Endodermal cell (in vitro differentiated cells): ENCODE measurements around the gene LMO7. TPM values are rescaled to one million over a fixed set of nuclear protein-coding genes. Genes with fewer than 3 reads are reported as not detected.

Source experiments
- DNase-seq: peaks from one replicate; pipeline ENCODE4 v3.0.0-alpha.2; 2017
- H3K27ac ChIP-seq: 2 replicates; pipeline ENCODE4 v1.5.1; 2013; ENCODE audit warnings: mild to moderate bottlenecking, low read depth, low read length, moderate library complexity
- H3K27me3 ChIP-seq: 2 replicates; pipeline ENCODE4 v1.6.1; 2013; ENCODE audit warnings: mild to moderate bottlenecking, low read length, moderate library complexity; ENCODE audit not compliant: insufficient read depth, control insufficient read depth, poor library complexity, severe bottlenecking
- H3K36me3 ChIP-seq: 2 replicates; pipeline ENCODE4 v1.7.0; 2013; ENCODE audit warnings: mild to moderate bottlenecking, low read length, moderate library complexity; ENCODE audit not compliant: control insufficient read depth, insufficient read depth
- H3K4me1 ChIP-seq: one replicate; pipeline ENCODE4 v1.7.0; 2013; ENCODE audit warnings: low read length; ENCODE audit not compliant: control insufficient read depth, insufficient read depth
- H3K4me3 ChIP-seq: 2 replicates; pipeline ENCODE4 v1.5.1; 2013; ENCODE audit warnings: mild to moderate bottlenecking, low read length, moderate library complexity
- H3K9ac ChIP-seq: 2 replicates; pipeline ENCODE4 v1.6.1; 2013; ENCODE audit warnings: mild to moderate bottlenecking, low read length, moderate library complexity; ENCODE audit not compliant: poor library complexity, severe bottlenecking; ENCODE audit errors: extremely low read depth
- H3K9me3 ChIP-seq: 2 replicates; pipeline ENCODE4 v1.6.1; 2013; ENCODE audit warnings: mild to moderate bottlenecking, low read length, moderate library complexity; ENCODE audit not compliant: control insufficient read depth
- H3K27ac Mint-ChIP-seq: 2 replicates; pipeline ENCODE4 v1.8.0; 2020; ENCODE audit warnings: mixed read lengths
- H3K27me3 Mint-ChIP-seq: 2 replicates; pipeline ENCODE4 v1.8.0; 2021; ENCODE audit warnings: mild to moderate bottlenecking, mixed read lengths; ENCODE audit not compliant: insufficient read depth
- H3K36me3 Mint-ChIP-seq: 2 replicates; pipeline ENCODE4 v1.8.0; 2020; ENCODE audit warnings: low read depth, mixed read lengths
- H3K4me1 Mint-ChIP-seq: 2 replicates; pipeline ENCODE4 v1.8.0; 2020; ENCODE audit warnings: mixed read lengths
- H3K4me3 Mint-ChIP-seq: 2 replicates; pipeline ENCODE4 v1.8.0; 2020; ENCODE audit warnings: mild to moderate bottlenecking, moderate library complexity, mixed read lengths
- H3K9me3 Mint-ChIP-seq: 2 replicates; pipeline ENCODE4 v1.8.0; 2020; ENCODE audit warnings: mild to moderate bottlenecking, mixed read lengths
- CTCF ChIP-seq: fragments of 200-600 bp; sonication (generic); conservative IDR thresholded peaks from 2 replicates; pipeline ENCODE4 v1.5.0; 2021; ENCODE audit warnings: antibody characterized with exemption, mild to moderate bottlenecking
- WGBS, 2 experiments: methylation state at CpG; one replicate each; pipeline versions ENCODE4 v1.1.5 to v1.1.7; 2013; ENCODE audit warnings: missing lambda C conversion rate in 2 of 2, mixed read lengths in 1 of 2; ENCODE audit not compliant: insufficient coverage in 1 of 2, insufficient read length in 1 of 2; 5-methylcytosine and 5-hydroxymethylcytosine counted together
- total RNA-seq, 2 donors: library from RNA; stranded (reverse); fragmentation: NEBNext Ultra II Directional in 1 of 2; extraction: Animal tissue kit (Norgen Biotek cat#: 25700) in 1 of 2; gene quantifications; 2 replicates in 1 of 2; 3 replicates in 1 of 2; pipeline ENCODE4 v1.2.1, GENCODE V29; 2021

LMO7 gene
- total RNA-seq, 2 donors from 2014 or later, result 9.9 to 14.1 TPM

- Mint-ChIP-seq H3K27me3 (peaks cover 22% of the 10 kb centered on the region), H3K27ac (no peak overlapping the region), H3K36me3 (no peaks in the 10 kb centered on the region), H3K9me3 (no peaks in the 10 kb centered on the region), H3K4me1 (peaks cover 21% of the 10 kb centered on the region), H3K4me3 (no peak overlapping the region)
- DNase-seq, result no peak
- WGBS, 2 experiments, result 93 to 95% methylated on average over 4 to 6 of the region's 6 CpGs
- Histone ChIP-seq H3K4me3 (no peak overlapping the region), H3K27me3 (peaks cover 34% of the 10 kb centered on the region), H3K4me1 (no peaks in the 10 kb centered on the region), H3K27ac (no peak overlapping the region), H3K36me3 (no peaks in the 10 kb centered on the region), H3K9ac (no peak overlapping the region), H3K9me3 (no peaks in the 10 kb centered on the region)
- no peak for TF ChIP-seq CTCF
These were observed 4.9 kb downstream of the LMO7 start for GRCh38 chr13:75641026-75641425.

- Mint-ChIP-seq H3K4me3 (no peak overlapping the region), H3K27me3 (peaks cover 5% of the 10 kb centered on the region), H3K9me3 (no peaks in the 10 kb centered on the region), H3K27ac (no peak overlapping the region), H3K36me3 (no peaks in the 10 kb centered on the region), H3K4me1 (peaks cover 12% of the 10 kb centered on the region)
- Histone ChIP-seq H3K27ac (no peak overlapping the region), H3K4me1 (no peaks in the 10 kb centered on the region), H3K9me3 (no peaks in the 10 kb centered on the region), H3K27me3 (peaks cover 13% of the 10 kb centered on the region), H3K4me3 (no peak overlapping the region), H3K9ac (no peak overlapping the region), H3K36me3 (no peaks in the 10 kb centered on the region)
- 91% methylated on average over 1 of the region's 1 CpG; no CpG with 5 or more reads in 1 of the 2 experiments for WGBS, 2 experiments
- no peak for TF ChIP-seq CTCF
- no peak for DNase-seq
These were observed 7.1 kb downstream of the LMO7 start for GRCh38 chr13:75643182-75643581.

- peaks cover 12% of the 10 kb centered on the region for H3K4me1 Mint-ChIP-seq
- TF ChIP-seq CTCF, result no peak
- H3K4me3 Mint-ChIP-seq, result no peak overlapping the region
- H3K9me3 Mint-ChIP-seq, result no peaks in the 10 kb centered on the region
- no peak overlapping the region for H3K27ac ChIP-seq
- no peaks in the 10 kb centered on the region for H3K36me3 ChIP-seq
- DNase-seq, result no peak
- peaks cover 8% of the 10 kb centered on the region for H3K27me3 ChIP-seq
- no peak overlapping the region for H3K27ac Mint-ChIP-seq
- H3K9me3 ChIP-seq, result no peaks in the 10 kb centered on the region
- peaks cover 1% of the 10 kb centered on the region for H3K27me3 Mint-ChIP-seq
- no peak overlapping the region for H3K4me3 ChIP-seq
- H3K4me1 ChIP-seq, result no peaks in the 10 kb centered on the region
- no peak overlapping the region for H3K9ac ChIP-seq
- no peaks in the 10 kb centered on the region for H3K36me3 Mint-ChIP-seq
These were observed 7.6 kb downstream of the LMO7 start for GRCh38 chr13:75643693-75644092.
